IMR-90 (cell line): Measurements from ENCODE around the gene DRC3. TPM values are rescaled to one million over a fixed set of nuclear protein-coding genes. Genes with fewer than 3 reads are reported as not detected.

Experiments
- ATAC-seq: fragments of 200-7000 bp; cut with Tn5 transposase; 2 replicates; pipeline ENCODE4 v1.9.1; 2020; ENCODE audit warnings: low read depth, mild to moderate bottlenecking, moderate library complexity
- BruUV-seq: library from RNA; stranded (reverse); fragments of 400-500 nt; replicated peaks from 2 replicates; lab custom pipeline; 2021; lab: Mats Ljungman, UMichigan
- CTCF ChIA-PET: fragments of 300-600 bp; formaldehyde crosslinking; extraction: SDS; loops from one replicate; lab custom pipeline; 2021; ENCODE audit warnings: antibody characterized with exemption; lab: Yijun Ruan, JAX
- POLR2A ChIA-PET: fragments of 300-600 bp; sonication (Branson Sonifier 250); formaldehyde crosslinking; loops from one replicate; lab custom pipeline; 2022; ENCODE audit warnings: antibody characterized with exemption; ENCODE audit not compliant: unreplicated experiment; lab: Charles Lee
- DNase-seq: peaks from one replicate; pipeline ENCODE4 v3.0.0; 2013
- H2AFZ ChIP-seq: replicated peaks from 2 replicates; pipeline ENCODE3; 2013; ENCODE audit warnings: low read length, mild to moderate bottlenecking; ENCODE audit not compliant: poor library complexity
- H2AK5ac ChIP-seq: 2 replicates; pipeline ENCODE4 v1.6.1; 2013; ENCODE audit warnings: low read depth, low read length, inconsistent platforms
- H2AK9ac ChIP-seq: replicated peaks from 2 replicates; pipeline ENCODE3; 2013; ENCODE audit warnings: mild to moderate bottlenecking, low read depth, low read length, moderate library complexity; ENCODE audit not compliant: poor library complexity
- H2BK120ac ChIP-seq: 2 replicates; pipeline ENCODE4 v1.6.1; 2013; ENCODE audit warnings: low read depth, low read length, inconsistent platforms
- H2BK15ac ChIP-seq: 3 replicates; pipeline ENCODE4 v1.6.1; 2013; ENCODE audit warnings: low read depth, low read length, inconsistent platforms
- H2BK20ac ChIP-seq: 2 replicates; pipeline ENCODE4 v1.6.1; 2013; ENCODE audit warnings: low read depth, mild to moderate bottlenecking, inconsistent platforms, low read length, moderate library complexity
- H2BK5ac ChIP-seq: 2 replicates; pipeline ENCODE4 v1.6.1; 2013; ENCODE audit warnings: mild to moderate bottlenecking, low read depth, low read length, inconsistent platforms; ENCODE audit not compliant: poor library complexity, severe bottlenecking
- H3K14ac ChIP-seq: replicated peaks from 2 replicates; pipeline ENCODE4 v1.6.1; 2013; ENCODE audit warnings: low read depth, low read length, inconsistent platforms
- H3K18ac ChIP-seq: 2 replicates; pipeline ENCODE4 v1.6.1; 2013; ENCODE audit warnings: low read depth, low read length, control low read depth
- H3K23ac ChIP-seq: 2 replicates; pipeline ENCODE4 v1.6.1; 2013; ENCODE audit warnings: low read depth, low read length, inconsistent platforms
- H3K27ac ChIP-seq: 2 replicates; pipeline ENCODE4 v1.5.1; 2013; ENCODE audit warnings: mild to moderate bottlenecking, control low read depth, low read length; ENCODE audit not compliant: insufficient read depth
- H3K27me3 ChIP-seq: 2 replicates; pipeline ENCODE4 v1.6.1; 2013; ENCODE audit warnings: low read length; ENCODE audit not compliant: control insufficient read depth, insufficient read depth
- H3K36me3 ChIP-seq: 2 replicates; pipeline ENCODE4 v1.6.1; 2013; ENCODE audit warnings: low read length, mixed read lengths; ENCODE audit not compliant: control insufficient read depth, insufficient read depth
- H3K4ac ChIP-seq: 2 replicates; pipeline ENCODE4 v1.6.1; 2013; ENCODE audit warnings: low read depth, low read length, inconsistent platforms
- H3K4me1 ChIP-seq: 2 replicates; pipeline ENCODE4 v1.6.1; 2013; ENCODE audit warnings: low read length, mixed read lengths; ENCODE audit not compliant: control insufficient read depth, insufficient read depth
- H3K4me2 ChIP-seq: 2 replicates; pipeline ENCODE4 v1.6.1; 2013; ENCODE audit warnings: low read depth, mild to moderate bottlenecking, control low read depth, low read length, moderate library complexity
- H3K4me3 ChIP-seq: 2 replicates; pipeline ENCODE4 v1.5.1; 2013; ENCODE audit warnings: low read depth, mild to moderate bottlenecking, control low read depth, low read length, moderate library complexity; ENCODE audit not compliant: insufficient read depth
- H3K56ac ChIP-seq: 2 replicates; pipeline ENCODE4 v1.6.1; 2013; ENCODE audit warnings: low read length, inconsistent platforms; ENCODE audit not compliant: insufficient read depth; ENCODE audit errors: extremely low read depth
- H3K79me1 ChIP-seq, 2 experiments: 2 replicates each; pipeline ENCODE4 v1.6.1; 2013; ENCODE audit warnings: low read length in 2 of 2, inconsistent platforms in 1 of 2, low read depth in 1 of 2
- H3K9ac ChIP-seq: 2 replicates; pipeline ENCODE4 v1.6.1; 2013; ENCODE audit warnings: low read depth, low read length, control low read depth
- H3K9me1 ChIP-seq: 2 replicates; pipeline ENCODE4 v1.6.1; 2013; ENCODE audit warnings: low read length, inconsistent platforms; ENCODE audit not compliant: insufficient read depth
- H3K9me3 ChIP-seq: 2 replicates; pipeline ENCODE4 v1.6.1; 2013; ENCODE audit warnings: low read length; ENCODE audit not compliant: control insufficient read depth, insufficient read depth
- H4K20me1 ChIP-seq: 2 replicates; pipeline ENCODE4 v1.6.1; 2013; ENCODE audit warnings: low read length, inconsistent platforms; ENCODE audit not compliant: insufficient read depth
- H4K5ac ChIP-seq: 2 replicates; pipeline ENCODE4 v1.6.1; 2013; ENCODE audit warnings: mild to moderate bottlenecking, low read depth, low read length, control low read depth
- H4K8ac ChIP-seq, 2 experiments: 2 replicates each; pipeline ENCODE4 v1.6.1; 2013; ENCODE audit warnings: low read depth in 2 of 2, low read length in 2 of 2, control low read depth in 1 of 2, inconsistent platforms in 1 of 2
- H4K91ac ChIP-seq: 2 replicates; pipeline ENCODE4 v1.6.1; 2013; ENCODE audit warnings: low read depth, low read length, inconsistent platforms; ENCODE audit not compliant: insufficient read depth
- BHLHE40 ChIP-seq: fragments of 150-350 bp; IDR thresholded peaks from 2 replicates; pipeline ENCODE4 v1.6.1; 2016; ENCODE audit warnings: mild to moderate bottlenecking, low read depth, low read length
- FOS ChIP-seq: fragments of 150-350 bp; IDR thresholded peaks from 2 replicates; pipeline ENCODE4 v1.6.1; 2016; ENCODE audit warnings: low read depth, low read length
- MAFK ChIP-seq: IDR thresholded peaks from 2 replicates; pipeline ENCODE4 v1.6.1; 2012; ENCODE audit warnings: low read depth, low read length, improper control_type of control experiment
- MXI1 ChIP-seq: IDR thresholded peaks from 2 replicates; pipeline ENCODE4 v1.6.1; 2012; ENCODE audit warnings: low read depth, mild to moderate bottlenecking, low read length, moderate library complexity, borderline replicate concordance
- SMC3 ChIP-seq: fragments of 150-350 bp; IDR thresholded peaks from 2 replicates; pipeline ENCODE4 v1.6.1; 2016; ENCODE audit warnings: low read depth, mild to moderate bottlenecking, antibody characterized with exemption, low read length, moderate library complexity
- WGBS, 2 experiments: methylation state at CpG; one replicate each; pipeline versions ENCODE4 v1.1.5 to v1.1.7; 2013; ENCODE audit warnings: missing lambda C conversion rate in 2 of 2; ENCODE audit not compliant: insufficient read length in 1 of 2; ENCODE audit errors: extremely low coverage in 2 of 2; 5-methylcytosine and 5-hydroxymethylcytosine counted together
- dilution Hi-C: fragments of 300-500 bp; cut with HindIII; formaldehyde crosslinking; loops from one replicate; pipeline ENCODE4 v1.14.3; 2018; ENCODE audit warnings: low sequenced_read_pairs; ENCODE audit not compliant: unreplicated experiment
- in situ Hi-C: fragments of 300-500 bp; cut with MboI; formaldehyde crosslinking; loops from 3 replicates; pipeline ENCODE4 v1.14.3; 2019; ENCODE audit warnings: low sequenced_read_pairs, inconsistent platforms, mixed read lengths
- intact Hi-C: fragments of 100-400 bp; cut with micrococcal nuclease; formaldehyde crosslinking; loops from 2 replicates; pipeline ENCODE4 v1.10.0; 2022
- polyA plus RNA-seq, 3 experiments: library from polyadenylated mRNA; depleted of rRNA; stranded (reverse); fragments of >200 nt; gene quantifications; 2 replicates each; pipeline ENCODE4 v1.2.3, GENCODE V29; 2012; ENCODE audit warnings: low replicate concordance in 1 of 3
- total RNA-seq: library from RNA; depleted of rRNA; stranded (reverse); fragments of >200 nt; gene quantifications from 2 replicates; pipeline ENCODE4 v1.2.3, GENCODE V29; 2012

DRC3 gene
- total and polyA plus RNA-seq, 2 of the 4 experiments (the other 2 are of a cell fraction): 0.55 to 0.72 TPM

DNA sequence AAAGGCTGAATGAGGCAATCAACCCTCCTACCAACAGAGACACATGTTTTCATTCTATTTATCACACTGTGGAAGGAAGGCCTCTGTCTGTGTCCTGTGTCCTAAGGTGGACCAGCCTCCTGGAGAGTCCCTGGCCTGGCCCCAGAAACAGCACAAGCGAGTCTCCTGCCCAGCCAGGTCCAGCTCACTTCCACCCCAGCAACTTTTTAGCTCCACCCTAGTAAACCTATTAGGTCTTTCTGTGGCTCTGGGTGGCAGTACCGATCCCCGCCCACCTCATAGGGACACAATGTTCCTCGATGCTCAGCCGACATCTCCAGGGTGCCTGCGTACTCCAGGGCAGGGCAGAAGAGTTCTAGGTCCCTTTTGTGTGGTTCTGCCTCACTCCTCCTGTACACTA, 10.7 kb downstream of the DRC3 start:
- WGBS, 2 experiments: 91% methylated on average over 6 of the region's 6 CpGs; no CpG with 5 or more reads in 1 of the 2 experiments
- H2AK5ac ChIP-seq: no peak overlapping the region
- no peaks in the 10 kb centered on the region for H3K9me1 ChIP-seq
- no peak overlapping the region for H3K56ac ChIP-seq
- no peak for TF ChIP-seq SMC3
- no peak for TF ChIP-seq MAFK
- TF ChIP-seq FOS: no peak
- no peak for TF ChIP-seq MXI1
- TF ChIP-seq BHLHE40: no peak
- peaks cover 2% of the 10 kb centered on the region; the same call in 1 of the 2 replicates for H3K4me1 ChIP-seq
- no peak overlapping the region for H2BK20ac ChIP-seq
- no peak overlapping the region for H3K9ac ChIP-seq
- H3K79me1 ChIP-seq: no peaks in the 10 kb centered on the region
- no peaks in the 10 kb centered on the region for H4K20me1 ChIP-seq
- no peak overlapping the region for H3K4me3 ChIP-seq
- no peak overlapping the region for H3K23ac ChIP-seq
- H4K91ac ChIP-seq: no peak overlapping the region
- H3K14ac ChIP-seq: no peak overlapping the region
- no peak for DNase-seq
- H2BK120ac ChIP-seq: no peak overlapping the region
- no peaks in the 10 kb centered on the region; the same call in 1 of the 2 replicates for H3K27me3 ChIP-seq
- no peak overlapping the region for H4K8ac ChIP-seq
- BruUV-seq: no TSS peak
- no peak overlapping the region for H3K4ac ChIP-seq
- no peak overlapping the region for H3K18ac ChIP-seq
- no peak for ATAC-seq
- peak overlapping the region; percentile 4 for H2AK9ac ChIP-seq
- peak overlapping the region; percentile 37 for H2AFZ ChIP-seq
- H3K9me3 ChIP-seq: no peaks in the 10 kb centered on the region
- H4K5ac ChIP-seq: no peak overlapping the region
- no peak overlapping the region for H2BK15ac ChIP-seq
- CTCF ChIA-PET: no interaction called here
- no peak overlapping the region for H3K27ac ChIP-seq
- intact Hi-C loops: no loop called here
- in situ Hi-C loops: no loop called here
- no peaks in the 10 kb centered on the region for H3K36me3 ChIP-seq
- POLR2A ChIA-PET: no interaction called here
- no peak overlapping the region for H2BK5ac ChIP-seq
- H3K4me2 ChIP-seq: no peak overlapping the region
- dilution Hi-C loops: no loop called here
